Panc1 (cell line): ENCODE measurements around the gene CHRNB1. TPM values are rescaled to one million over a fixed set of nuclear protein-coding genes. Genes with fewer than 3 reads are reported as not detected.

Experiments used
- ATAC-seq: fragments of 200-7000 bp; cut with Tn5 transposase; 2 replicates; pipeline ENCODE4 v1.9.1; 2020; ENCODE audit warnings: mild to moderate bottlenecking, moderate library complexity
- BruUV-seq: library from RNA; stranded (reverse); fragments of 400-500 nt; replicated peaks from 2 replicates; lab custom pipeline; 2021; lab: Mats Ljungman, UMichigan
- CTCF ChIA-PET: fragments of 300-600 bp; sonication (Branson Sonifier 250); formaldehyde crosslinking; loops from one replicate; lab custom pipeline; 2022; ENCODE audit warnings: antibody characterized with exemption; lab: Charles Lee
- POLR2A ChIA-PET: fragments of 300-600 bp; sonication (Branson Sonifier 250); formaldehyde crosslinking; loops from one replicate; lab custom pipeline; 2022; ENCODE audit warnings: antibody characterized with exemption; lab: Charles Lee
- DNase-seq: peaks from one replicate; pipeline ENCODE4 v3.0.0-alpha.2; 2010; ENCODE audit warnings: low read depth, low spot score
- H3K27ac ChIP-seq: 2 replicates; pipeline ENCODE4 v1.5.1; 2011; ENCODE audit warnings: mild to moderate bottlenecking, low read length, inconsistent platforms
- H3K27me3 ChIP-seq: fragments of 200-500 bp; sonication (Bioruptor generic); 2 replicates; pipeline ENCODE4 v1.6.0; 2014; ENCODE audit warnings: low read length, inconsistent platforms; ENCODE audit not compliant: control insufficient read depth, insufficient read depth
- H3K36me3 ChIP-seq: fragments of 200-500 bp; sonication (Bioruptor generic); 2 replicates; pipeline ENCODE4 v1.5.1; 2014; ENCODE audit warnings: inconsistent platforms, mild to moderate bottlenecking, low read length, moderate library complexity; ENCODE audit not compliant: control insufficient read depth, insufficient read depth
- H3K4me1 ChIP-seq: 2 replicates; pipeline ENCODE4 v1.5.1; 2011; ENCODE audit warnings: inconsistent platforms, mild to moderate bottlenecking, low read length, moderate library complexity; ENCODE audit not compliant: control insufficient read depth, insufficient read depth
- H3K4me3 ChIP-seq, 2 experiments: 2 replicates each; pipeline ENCODE4 v1.5.1; 2011 to 2012; ENCODE audit warnings: low read depth in 2 of 2, low read length in 2 of 2, mild to moderate bottlenecking in 2 of 2, inconsistent platforms in 1 of 2, moderate library complexity in 1 of 2
- H3K9me3 ChIP-seq: fragments of 200-500 bp; sonication (Bioruptor generic); 2 replicates; pipeline ENCODE4 v1.5.1; 2014; ENCODE audit warnings: low read depth, mild to moderate bottlenecking, inconsistent platforms, low read length, moderate library complexity; ENCODE audit not compliant: control insufficient read depth, insufficient read depth
- CTCF ChIP-seq: fragments of 450-650 bp; IDR thresholded peaks from 2 replicates; pipeline ENCODE4 v1.5.1; 2017; ENCODE audit warnings: mild to moderate bottlenecking
- POLR2AphosphoS5 ChIP-seq: IDR thresholded peaks from 2 replicates; pipeline ENCODE4 v1.6.1; 2012; ENCODE audit warnings: mild to moderate bottlenecking, low read depth, low read length, moderate library complexity
- REST ChIP-seq, 2 experiments: IDR thresholded peaks; 2 replicates each; pipeline ENCODE4 v1.6.1; 2011 to 2012; ENCODE audit warnings: low read depth in 2 of 2, control low read depth in 1 of 2, low read length in 1 of 2, mild to moderate bottlenecking in 1 of 2, moderate library complexity in 1 of 2; ENCODE audit not compliant: insufficient read depth in 1 of 2
- SIN3A ChIP-seq: IDR thresholded peaks from 2 replicates; pipeline ENCODE4 v1.6.1; 2012; ENCODE audit warnings: low read depth, mild to moderate bottlenecking, low read length, moderate library complexity, borderline replicate concordance; ENCODE audit not compliant: insufficient read depth
- TCF7L2 ChIP-seq: IDR thresholded peaks from 2 replicates; pipeline ENCODE4 v1.6.1; 2011; ENCODE audit warnings: mild to moderate bottlenecking, low read depth, low read length, inconsistent platforms
- in situ Hi-C: cut with HindIII; loops from 2 replicates; pipeline ENCODE4 v1.10.0; 2016; ENCODE audit warnings: low sequenced_read_pairs, low pct_unique_long_range_greater_than_20kb
- intact Hi-C: fragments of 100-400 bp; cut with micrococcal nuclease; formaldehyde crosslinking; loops from one replicate; pipeline ENCODE4 v1.10.0; 2022; ENCODE audit not compliant: unreplicated experiment
- total RNA-seq: library from RNA; stranded (reverse); gene quantifications from one replicate; pipeline ENCODE4 v1.2.1, GENCODE V29; 2021; ENCODE audit not compliant: unreplicated experiment

The CHRNB1 gene
- total RNA-seq, 1 experiment from 2014 or later: 14.3 TPM

GRCh38 chr17:7425756-7426155 is 19.1 kb upstream of the CHRNB1 start:
- H3K4me3 ChIP-seq: no peak overlapping the region
- no peaks in the 10 kb centered on the region for H3K27me3 ChIP-seq
- TF ChIP-seq SIN3A: no peak
- TF ChIP-seq POLR2AphosphoS5: no peak
- no peak for TF ChIP-seq TCF7L2
- no peak for TF ChIP-seq REST (IDR thresholded peaks at IDR 0.05; ENCODE audit: insufficient read depth in 1 of 2, low read depth in 2 of 2, low read length in 1 of 2)
- no peak for TF ChIP-seq CTCF
- H3K27ac ChIP-seq: no peak overlapping the region
- in situ Hi-C loops (no loop called here), intact Hi-C loops (no loop called here)
- ATAC-seq (no peak), DNase-seq (no peak)
- no peaks in the 10 kb centered on the region for H3K9me3 ChIP-seq
- H3K36me3 ChIP-seq: no peaks in the 10 kb centered on the region
- ChIA-PET CTCF (no interaction called here), POLR2A (no interaction called here)
- no TSS peak for BruUV-seq
- no peaks in the 10 kb centered on the region for H3K4me1 ChIP-seq

DNA sequence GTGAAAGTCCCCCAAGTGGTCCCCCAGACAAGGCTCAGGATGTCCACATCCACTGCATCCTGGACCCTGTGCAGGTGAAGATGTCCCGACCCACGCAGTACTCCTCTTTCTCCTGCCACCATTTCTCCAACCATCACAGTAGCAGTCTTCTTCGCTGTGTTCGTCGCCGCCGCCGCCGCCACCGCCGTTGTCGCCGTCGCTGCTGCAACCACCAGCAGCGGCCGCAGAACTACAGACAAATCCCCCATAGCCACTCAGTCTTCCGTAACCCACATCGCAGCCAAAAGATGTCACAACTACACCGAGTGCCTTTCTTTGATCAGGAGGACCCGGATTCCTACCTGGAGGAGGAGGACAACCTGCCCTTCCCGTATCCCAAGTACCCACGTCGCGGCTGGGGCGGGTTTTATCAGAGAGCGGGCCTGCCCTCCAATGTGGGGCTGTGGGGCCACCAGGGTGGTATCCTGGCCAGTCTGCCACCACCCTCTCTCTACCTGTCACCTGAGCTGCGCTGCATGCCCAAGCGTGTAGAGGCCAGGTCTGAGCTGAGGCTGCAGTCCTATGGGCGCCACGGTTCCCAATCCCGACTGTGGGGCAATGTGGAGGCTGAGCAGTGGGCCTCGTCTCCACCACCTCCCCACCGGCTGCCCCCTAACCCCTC is 18.5 kb upstream of the CHRNB1 start:
- TF ChIP-seq SIN3A (no peak), REST (IDR thresholded peaks at IDR 0.05; ENCODE audit: insufficient read depth in 1 of 2, low read depth in 2 of 2, low read length in 1 of 2) (no peak), POLR2AphosphoS5 (no peak)
- ChIA-PET POLR2A (no interaction called here), CTCF (no interaction called here)
- no peaks in the 10 kb centered on the region for H3K27me3 ChIP-seq
- DNase-seq (no peak), ATAC-seq (no peak)
- H3K9me3 ChIP-seq: no peaks in the 10 kb centered on the region
- H3K4me3 ChIP-seq: no peak overlapping the region
- intact Hi-C loops: no loop called here
- no peaks in the 10 kb centered on the region for H3K36me3 ChIP-seq
- no TSS peak for BruUV-seq
- no peak overlapping the region for H3K27ac ChIP-seq
- H3K4me1 ChIP-seq: no peaks in the 10 kb centered on the region
- in situ Hi-C loops: no loop called here
